Astrocyte (in vitro differentiated cells and primary cell): ENCODE data around the gene LRRTM4.

ENCODE experiments used
- CTCF ChIP-seq: IDR thresholded peaks from 2 replicates; pipeline ENCODE4 v1.5.1; 2011; ENCODE audit warnings: low read depth, mild to moderate bottlenecking, inconsistent platforms, low read length, moderate library complexity; ENCODE audit not compliant: insufficient read depth
- EZH2 ChIP-seq: IDR thresholded peaks from 2 replicates; pipeline ENCODE4 v1.6.1; 2012; ENCODE audit warnings: mild to moderate bottlenecking, low read length, inconsistent platforms; ENCODE audit not compliant: insufficient read depth

- TF ChIP-seq EZH2 = no peak
- no peak for TF ChIP-seq CTCF
Observed at GRCh38 chr2:76730021-76730420, 792.2 kb downstream of the LRRTM4 start.
